Loucy (cell line): Measurements from ENCODE around the gene ADGB.

Experiments used
- CTCF ChIP-seq: fragments of 200-600 bp; sonication (generic); conservative IDR thresholded peaks from 2 replicates; pipeline ENCODE4 v1.5.1; 2014; ENCODE audit warnings: mild to moderate bottlenecking, antibody characterized with exemption, low read length
- EZH2phosphoT487 ChIP-seq: fragments of 200-600 bp; IDR thresholded peaks from 2 replicates; pipeline ENCODE4 v1.6.1; 2018; ENCODE audit warnings: antibody characterized with exemption, mild to moderate bottlenecking, moderate library complexity, borderline replicate concordance

- TF ChIP-seq CTCF (no peak), EZH2phosphoT487 (no peak)
Measured at GRCh38 chr6:146650799-146651481, 52.2 kb downstream of the ADGB start.
